H1 (cell line): ENCODE results near the gene RASGEF1B. TPM values are rescaled to one million over a fixed set of nuclear protein-coding genes. Genes with fewer than 3 reads are reported as not detected.

Experiments used
- CTCF ChIA-PET: fragments of 300-600 bp; sonication (Branson Sonifier 250); formaldehyde crosslinking; loops from one replicate; lab custom pipeline; 2021; ENCODE audit not compliant: partially characterized antibody; lab: Charles Lee
- POLR2A ChIA-PET: fragments of 300-600 bp; sonication (Branson Sonifier 250); formaldehyde crosslinking; loops from one replicate; lab custom pipeline; 2021; ENCODE audit warnings: inconsistent platforms; ENCODE audit not compliant: partially characterized antibody; lab: Charles Lee
- DNase-seq, 2 experiments: peaks; one replicate each; pipeline versions ENCODE4 v3.0.0 to v3.0.0-alpha.2; 2010 to 2022; ENCODE audit warnings: low spot score in 2 of 2, low read depth in 1 of 2, mixed read lengths in 1 of 2
- FAIRE-seq: peaks from 2 replicates; lab custom pipeline; 2011; peaks lifted over from hg19 to GRCh38; lab: Jason Lieb, UNC
- H2AFZ ChIP-seq: 2 replicates; pipeline ENCODE4 v1.8.1; 2012; ENCODE audit warnings: low read length, inconsistent platforms
- H2AK5ac ChIP-seq: 2 replicates; pipeline ENCODE4 v1.6.1; 2013; ENCODE audit warnings: low read depth, low read length
- H2BK120ac ChIP-seq: replicated peaks from 2 replicates; pipeline ENCODE3; 2013; ENCODE audit warnings: low read depth, low read length, inconsistent platforms
- H2BK12ac ChIP-seq: 2 replicates; pipeline ENCODE4 v1.6.1; 2013; ENCODE audit warnings: low read depth, low read length
- H2BK15ac ChIP-seq: 2 replicates; pipeline ENCODE4 v1.6.1; 2013; ENCODE audit warnings: low read length
- H2BK20ac ChIP-seq: 2 replicates; pipeline ENCODE4 v1.6.1; 2013; ENCODE audit warnings: low read length
- H2BK5ac ChIP-seq: 2 replicates; pipeline ENCODE4 v1.6.1; 2013; ENCODE audit warnings: low read depth, low read length
- H3K14ac ChIP-seq: 2 replicates; pipeline ENCODE4 v1.6.1; 2013; ENCODE audit warnings: inconsistent platforms; ENCODE audit not compliant: insufficient read length
- H3K18ac ChIP-seq: 2 replicates; pipeline ENCODE4 v1.6.1; 2013; ENCODE audit warnings: low read length; ENCODE audit errors: extremely low read depth
- H3K23ac ChIP-seq: 2 replicates; pipeline ENCODE4 v1.6.1; 2013; ENCODE audit warnings: inconsistent platforms; ENCODE audit not compliant: insufficient read length
- H3K23me2 ChIP-seq: 2 replicates; pipeline ENCODE4 v1.6.1; 2013; ENCODE audit warnings: low read depth, low read length
- H3K27ac ChIP-seq: 2 replicates; pipeline ENCODE4 v1.6.1; 2011; ENCODE audit warnings: low read depth, low read length, inconsistent platforms
- H3K27me3 ChIP-seq, 4 experiments: replicated peaks in 1 of 4; 1 replicate in 1 of 4; 2 replicates in 3 of 4; pipeline versions ENCODE4 v1.6.1 to v1.8.1; 2011 to 2013; ENCODE audit warnings: low read length in 3 of 4, mild to moderate bottlenecking in 3 of 4, inconsistent platforms in 2 of 4, mixed read lengths in 2 of 4, moderate library complexity in 1 of 4; ENCODE audit not compliant: control insufficient read depth in 3 of 4, insufficient read depth in 3 of 4; ENCODE audit errors: extremely low read depth in 1 of 4
- H3K36me3 ChIP-seq, 4 experiments: 2 replicates each; pipeline versions ENCODE4 v1.6.1 to v1.8.1; 2011 to 2013; ENCODE audit warnings: mild to moderate bottlenecking in 4 of 4, low read length in 3 of 4, moderate library complexity in 2 of 4, control low read depth in 1 of 4, inconsistent platforms in 1 of 4; ENCODE audit not compliant: insufficient read depth in 4 of 4, control insufficient read depth in 2 of 4
- H3K4ac ChIP-seq: replicated peaks from 2 replicates; pipeline ENCODE3; 2013; ENCODE audit warnings: low read length, low read depth, mixed read lengths, inconsistent platforms; ENCODE audit not compliant: insufficient read length
- H3K4me1 ChIP-seq, 4 experiments: replicated peaks in 1 of 4; 1 replicate in 1 of 4; 2 replicates in 3 of 4; pipeline versions ENCODE4 v1.6.1 to v1.8.1; 2011 to 2013; ENCODE audit warnings: low read length in 3 of 4, inconsistent platforms in 2 of 4, mixed read lengths in 1 of 4; ENCODE audit not compliant: insufficient read depth in 4 of 4, control insufficient read depth in 3 of 4
- H3K4me2 ChIP-seq, 2 experiments: 2 replicates each; pipeline versions ENCODE4 v1.6.1 to v1.8.1; 2011 to 2013; ENCODE audit warnings: low read depth in 2 of 2, low read length in 2 of 2, control low read depth in 1 of 2, inconsistent platforms in 1 of 2, mild to moderate bottlenecking in 1 of 2; ENCODE audit not compliant: insufficient read depth in 1 of 2
- H3K4me3 ChIP-seq, 4 experiments: fragments of 200-600, 300-600 bp in 1 of 4; sonication (generic), shearing (Covaris generic), sonication (Bioruptor Twin) in 1 of 4; 2 replicates each; pipeline versions ENCODE4 v1.5.1 to v1.8.1; 2011 to 2016; ENCODE audit warnings: low read length in 4 of 4, low read depth in 3 of 4, control low read depth in 2 of 4, inconsistent platforms in 2 of 4, mild to moderate bottlenecking in 2 of 4, mixed read lengths in 1 of 4, moderate library complexity in 1 of 4; ENCODE audit not compliant: insufficient read depth in 2 of 4; ENCODE audit errors: extremely low read depth in 1 of 4
- H3K56ac ChIP-seq: replicated peaks from 2 replicates; pipeline ENCODE3; 2013; ENCODE audit warnings: low read depth, mild to moderate bottlenecking, mixed read lengths, low read length, inconsistent platforms; ENCODE audit not compliant: insufficient read length
- H3K79me1 ChIP-seq: 2 replicates; pipeline ENCODE4 v1.6.1; 2013; ENCODE audit warnings: low read depth, low read length, control low read depth
- H3K79me2 ChIP-seq, 2 experiments: 2 replicates each; pipeline versions ENCODE4 v1.6.1 to v1.8.1; 2012 to 2013; ENCODE audit warnings: low read length in 2 of 2, mild to moderate bottlenecking in 2 of 2, inconsistent platforms in 1 of 2; ENCODE audit not compliant: insufficient read depth in 2 of 2, control insufficient read depth in 1 of 2
- H3K9ac ChIP-seq, 4 experiments: replicated peaks in 1 of 4; 1 replicate in 1 of 4; 2 replicates in 3 of 4; pipeline versions ENCODE4 v1.6.1 to v1.8.1; 2011 to 2013; ENCODE audit warnings: low read depth in 3 of 4, low read length in 3 of 4, control low read depth in 2 of 4, mild to moderate bottlenecking in 2 of 4, moderate library complexity in 2 of 4, inconsistent platforms in 1 of 4; ENCODE audit errors: extremely low read depth in 1 of 4
- H3K9me3 ChIP-seq, 2 experiments: 2 replicates each; pipeline versions ENCODE4 v1.6.1 to v1.8.1; 2012 to 2013; ENCODE audit warnings: mild to moderate bottlenecking in 2 of 2, moderate library complexity in 2 of 2, control low read depth in 1 of 2, inconsistent platforms in 1 of 2, low read depth in 1 of 2, low read length in 1 of 2, mixed read lengths in 1 of 2; ENCODE audit not compliant: insufficient read depth in 2 of 2
- H4K20me1 ChIP-seq, 2 experiments: replicated peaks in 1 of 2; 2 replicates each; pipeline versions ENCODE3 to v1.8.1; 2011 to 2013; ENCODE audit warnings: inconsistent platforms in 2 of 2, low read length in 2 of 2, mild to moderate bottlenecking in 1 of 2; ENCODE audit not compliant: insufficient read depth in 2 of 2, control insufficient read depth in 1 of 2
- H4K5ac ChIP-seq: 2 replicates; pipeline ENCODE4 v1.6.1; 2013; ENCODE audit warnings: low read length, low read depth, mixed read lengths, inconsistent platforms; ENCODE audit not compliant: insufficient read length
- H4K8ac ChIP-seq: 2 replicates; pipeline ENCODE4 v1.8.0; 2013; ENCODE audit warnings: mild to moderate bottlenecking, moderate library complexity, low read length, inconsistent platforms; ENCODE audit not compliant: insufficient read depth; ENCODE audit errors: extremely low read depth
- H4K91ac ChIP-seq: replicated peaks from 2 replicates; pipeline ENCODE3; 2013; ENCODE audit warnings: low read length, mixed read lengths, inconsistent platforms; ENCODE audit not compliant: insufficient read length
- BACH1 ChIP-seq: IDR thresholded peaks from 2 replicates; pipeline ENCODE4 v1.6.1; 2012; ENCODE audit warnings: low read length, improper control_type of control experiment
- BCL11A ChIP-seq, 2 experiments: IDR thresholded peaks; one replicate each; pipeline ENCODE4 v1.6.1; 2011; ENCODE audit warnings: low read depth in 2 of 2, low read length in 2 of 2, mild to moderate bottlenecking in 2 of 2
- CREB1 ChIP-seq: IDR thresholded peaks from 2 replicates; pipeline ENCODE4 v1.6.1; 2012; ENCODE audit warnings: inconsistent platforms
- EP300 ChIP-seq, 2 experiments: IDR thresholded peaks; 1 replicate in 1 of 2; 2 replicates in 1 of 2; pipeline ENCODE4 v1.6.1; 2011 to 2012; ENCODE audit warnings: low read depth in 2 of 2, low read length in 2 of 2, mild to moderate bottlenecking in 2 of 2, borderline replicate concordance in 1 of 2, inconsistent platforms in 1 of 2, moderate library complexity in 1 of 2
- NRF1 ChIP-seq: IDR thresholded peaks from 2 replicates; pipeline ENCODE4 v1.6.1; 2011; ENCODE audit warnings: mild to moderate bottlenecking, low read depth, low read length, improper control_type of control experiment
- RNF2 ChIP-seq: fragments of 200-900, 300-1000 bp; sonication (generic); IDR thresholded peaks from 2 replicates; pipeline ENCODE4 v1.7.1; 2016; ENCODE audit warnings: borderline replicate concordance, low read depth, mild to moderate bottlenecking, antibody characterized with exemption, low read length; ENCODE audit not compliant: poor library complexity, severe bottlenecking; ENCODE audit errors: missing control alignments
- SAP30 ChIP-seq: fragments of 300-600 bp; sonication (generic); IDR thresholded peaks from 2 replicates; pipeline ENCODE4 v1.7.1; 2012; ENCODE audit warnings: low read length, moderate library complexity, mild to moderate bottlenecking, inconsistent platforms; ENCODE audit not compliant: insufficient read depth, insufficient replicate concordance
- SRF ChIP-seq: IDR thresholded peaks from 2 replicates; pipeline ENCODE4 v1.6.1; 2011; ENCODE audit warnings: mild to moderate bottlenecking, low read depth, low read length, moderate library complexity
- SUZ12 ChIP-seq: fragments of 200-600 bp; sonication (generic); IDR thresholded peaks from 2 replicates; pipeline ENCODE4 v1.6.1; 2012; ENCODE audit warnings: mild to moderate bottlenecking, inconsistent platforms, low read length, moderate library complexity, mixed read lengths
- YY1 ChIP-seq: IDR thresholded peaks from 2 replicates; pipeline ENCODE4 v1.6.1; 2011; ENCODE audit warnings: low read depth, mild to moderate bottlenecking, low read length
- ZNF274 ChIP-seq: IDR thresholded peaks from 2 replicates; pipeline ENCODE4 v1.7.0; 2012; ENCODE audit warnings: low read length, borderline replicate concordance; ENCODE audit errors: extremely low read depth
- WGBS, 2 experiments: shearing (Covaris generic) in 1 of 2; methylation state at CpG; one replicate each; pipeline versions ENCODE4 v1.1.6 to v1.1.7; 2013 to 2015; ENCODE audit warnings: low lambda C conversion rate in 2 of 2, mixed read lengths in 2 of 2, inconsistent platforms in 1 of 2, low coverage in 1 of 2, missing lambda C conversion rate in 1 of 2; ENCODE audit not compliant: insufficient replicate concordance in 2 of 2, insufficient coverage in 1 of 2, insufficient read length in 1 of 2; ENCODE audit errors: extremely low coverage in 1 of 2, missing lambda C conversion rate in 1 of 2; 5-methylcytosine and 5-hydroxymethylcytosine counted together
- polyA plus RNA-seq, 7 experiments: library from polyadenylated mRNA; depleted of rRNA in 3 of 7; stranded (reverse) in 5 of 7; unstranded in 2 of 7; fragments of >200 nt in 5 of 7; fragments of 200-250 nt in 2 of 7; gene quantifications; 1 replicate in 5 of 7; 2 replicates in 1 of 7; 4 replicates in 1 of 7; pipeline versions ENCODE4 v1.2.1 to v1.2.3, GENCODE V29; 2011 to 2013; ENCODE audit warnings: missing spikeins in 2 of 7, mixed read lengths in 2 of 7
- total RNA-seq: library from RNA; stranded (reverse); fragmentation: NEBNext Ultra II Directional; extraction: Animal tissue kit (Norgen Biotek cat#: 25700); gene quantifications from 2 replicates; pipeline ENCODE4 v1.2.1, GENCODE V29; 2021
- TF ChIP-seq, protein P1 (sequence below): IDR thresholded peaks from 2 replicates; pipeline ENCODE4 v1.6.1; 2011; ENCODE audit warnings: low read depth, mild to moderate bottlenecking, low read length; ENCODE audit not compliant: insufficient read depth

Gene RASGEF1B
- total and polyA plus RNA-seq, 2 of the 8 experiments (the other 6 are each of a cell fraction or from before 2014, with no cell fraction given): 1.6 to 4.7 TPM

DNA sequence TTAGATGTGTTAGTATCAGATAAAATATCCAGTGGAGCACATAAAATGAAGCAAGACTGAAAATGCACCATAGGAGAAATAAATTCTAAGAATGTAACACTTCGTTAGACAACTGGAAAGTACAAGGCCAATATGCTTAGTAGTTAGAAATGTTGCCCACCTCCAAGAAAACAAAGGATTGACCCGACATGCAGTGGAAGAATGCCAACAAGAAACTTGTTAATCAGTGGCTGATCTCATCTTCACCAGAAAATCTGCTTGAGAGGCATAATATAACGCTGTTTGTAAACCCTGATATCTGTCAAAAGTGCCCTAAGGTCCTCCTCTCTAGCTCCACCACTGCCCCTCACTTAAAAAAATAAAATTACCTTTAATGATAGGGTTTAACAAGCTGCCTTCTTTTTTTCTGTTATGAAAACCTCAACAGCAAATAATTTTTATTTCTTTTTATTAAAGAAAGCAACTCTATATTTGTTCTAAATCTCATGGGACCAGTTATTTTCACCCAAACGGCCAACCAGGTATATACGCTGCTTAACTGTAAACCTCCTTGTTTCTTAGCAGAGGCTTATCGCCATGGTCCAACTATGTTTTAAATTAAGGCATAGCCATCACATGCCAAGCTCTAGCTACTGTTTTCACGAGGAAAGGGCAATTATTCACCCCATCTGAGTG lies 1.8 kb downstream of the RASGEF1B start:
- H3K27ac ChIP-seq: no peak overlapping the region
- no peaks in the 10 kb centered on the region; a peak in 1 of 4 replicates for H3K79me2 ChIP-seq
- no peak overlapping the region; the same call in 1 of the 2 replicates for H2BK12ac ChIP-seq
- no peak overlapping the region for H3K9ac ChIP-seq
- CTCF ChIA-PET: interaction anchor here (0.6 to 5.4 kb wide), 21 partner anchors 24 to 450 kb away, joined by 3 to 41 read pairs (median 4); no protein-coding TSS in a partner anchor
- POLR2A ChIA-PET: no interaction called here
- H4K20me1 ChIP-seq: peaks cover 0 to 4% of the 10 kb centered on the region in 2 experiments
- peak overlapping the region; percentile 62 to 79 (median 70); a peak in 5 of 8 replicates for H3K4me3 ChIP-seq
- H2BK20ac ChIP-seq: no peak overlapping the region
- 82% methylated on average over 7 of the region's 7 CpGs; no CpG with 5 or more reads in 1 of the 2 experiments for WGBS, 2 experiments
- no peak overlapping the region for H3K4ac ChIP-seq
- no peak overlapping the region for H3K56ac ChIP-seq
- H2AK5ac ChIP-seq: no peak overlapping the region
- peaks cover 0 to 6% (median 2%) of the 10 kb centered on the region in 4 experiments; a peak in 5 of 7 replicates for H3K4me1 ChIP-seq
- no peak overlapping the region for H2AFZ ChIP-seq
- H3K18ac ChIP-seq: no peak overlapping the region
- FAIRE-seq (no peak), DNase-seq (no peak)
- no peak overlapping the region for H4K8ac ChIP-seq
- no peak overlapping the region for H2BK120ac ChIP-seq
- H2BK15ac ChIP-seq: no peak overlapping the region
- H2BK5ac ChIP-seq: no peak overlapping the region
- peak overlapping the region; percentile 98 to 100 for H3K4me2 ChIP-seq
- H3K27me3 ChIP-seq: peaks cover 2 to 10% (median 7%) of the 10 kb centered on the region in 4 experiments; a peak in 6 of 7 replicates
- no peaks in the 10 kb centered on the region for H3K36me3 ChIP-seq
- H4K5ac ChIP-seq: no peak overlapping the region
- H3K14ac ChIP-seq: no peak overlapping the region
- H3K23me2 ChIP-seq: peaks cover 12% of the 10 kb centered on the region
- H3K23ac ChIP-seq: no peak overlapping the region
- no peaks in the 10 kb centered on the region for H3K9me3 ChIP-seq
- H3K79me1 ChIP-seq: no peaks in the 10 kb centered on the region
- H4K91ac ChIP-seq: no peak overlapping the region
- no peak for TF ChIP-seq SRF
- TF ChIP-seq NRF1: no peak
- TF ChIP-seq SAP30: no peak
- TF ChIP-seq EP300 (IDR thresholded peaks at IDR 0.05; ENCODE audit: borderline replicate concordance in 1 of 2, low read depth in 2 of 2, low read length in 2 of 2): no peak
- TF ChIP-seq SUZ12: no peak
- no peak for TF ChIP-seq YY1
- no peak for TF ChIP-seq BCL11A (IDR thresholded peaks at IDR 0.05; ENCODE audit: low read depth in 2 of 2, low read length in 2 of 2)
- no peak for TF ChIP-seq BACH1
- no peak for TF ChIP-seq CREB1
- TF ChIP-seq, protein P1, sequence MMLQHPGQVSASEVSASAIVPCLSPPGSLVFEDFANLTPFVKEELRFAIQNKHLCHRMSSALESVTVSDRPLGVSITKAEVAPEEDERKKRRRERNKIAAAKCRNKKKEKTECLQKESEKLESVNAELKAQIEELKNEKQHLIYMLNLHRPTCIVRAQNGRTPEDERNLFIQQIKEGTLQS: no peak
- TF ChIP-seq RNF2: no peak
- no peak for TF ChIP-seq ZNF274
